ENCODE results near the gene RDH5. TPM values are rescaled to one million over a fixed set of nuclear protein-coding genes. Genes with fewer than 3 reads are reported as not detected.

Gene RDH5
- total RNA-seq, 1 donor from 2014 or later = 4.1 TPM

DNA sequence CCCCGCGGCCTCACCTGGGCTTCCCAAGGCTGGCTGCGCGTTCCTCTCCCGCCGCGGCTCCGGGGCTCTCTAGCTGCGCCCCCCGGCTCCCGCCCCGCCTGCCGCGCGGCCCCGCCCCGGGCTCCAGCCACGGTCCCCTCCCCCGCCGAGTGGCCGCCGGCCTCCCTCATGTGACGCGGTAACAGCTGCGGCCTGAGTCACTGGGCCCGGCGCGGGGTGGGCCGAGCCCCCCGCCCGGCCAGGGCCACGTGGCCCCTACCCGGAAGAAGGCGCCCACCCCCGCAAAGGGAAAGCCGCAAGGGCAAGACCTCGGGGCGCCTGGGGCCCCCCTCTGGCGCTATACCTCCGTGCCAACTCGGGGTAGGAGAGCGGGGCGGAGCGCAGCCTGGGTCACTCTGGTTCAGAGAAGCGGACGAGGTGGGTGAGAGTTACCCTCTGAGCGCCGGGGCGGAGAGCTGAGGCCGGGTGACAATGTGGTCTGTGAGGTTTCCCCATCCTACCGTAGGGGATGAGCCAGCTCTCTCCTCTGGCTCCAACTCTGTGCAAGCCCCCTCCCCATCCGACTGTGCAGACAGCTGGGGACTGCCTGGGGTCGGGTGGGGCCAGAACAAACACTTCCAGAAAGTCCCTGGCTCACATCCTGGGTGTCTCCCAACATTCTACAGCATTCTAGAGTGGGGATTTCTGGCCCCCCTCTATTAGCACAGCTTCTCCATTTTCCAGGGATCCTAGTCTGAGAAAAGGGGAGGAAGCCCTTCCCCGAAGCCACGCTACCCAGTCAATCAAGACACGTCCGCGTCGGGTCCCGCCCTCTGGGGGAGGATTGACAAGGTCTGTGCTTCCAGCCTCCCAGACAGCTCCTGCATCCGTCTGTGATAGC, 9.0 kb downstream of the RDH5 start, which contains the start of gene CD63:
Gene CD63, minus strand, starts transcription at position 71 of the 880 bp plus-strand sequence. CDS start 668 bp downstream, outside the sequence.
- Mint-ChIP-seq H3K36me3 (ENCODE audit: unreplicated experiment) (peaks cover 21% of the 10 kb centered on the region), H3K27me3 (ENCODE audit: unreplicated experiment) (no peaks in the 10 kb centered on the region), H3K4me3 (ENCODE audit: unreplicated experiment) (peak within 1 kb of the TSS; percentile 87), H3K9me3 (ENCODE audit: unreplicated experiment) (no peaks in the 10 kb centered on the region), H3K27ac (ENCODE audit: unreplicated experiment) (peak within 1 kb of the TSS; percentile 98), H3K4me1 (ENCODE audit: unreplicated experiment) (peaks cover 45% of the 10 kb centered on the region)
- DNase-seq (ENCODE audit: extremely low spot score, unreplicated experiment) = peak; percentile 95
- TF ChIP-seq, protein P1, sequence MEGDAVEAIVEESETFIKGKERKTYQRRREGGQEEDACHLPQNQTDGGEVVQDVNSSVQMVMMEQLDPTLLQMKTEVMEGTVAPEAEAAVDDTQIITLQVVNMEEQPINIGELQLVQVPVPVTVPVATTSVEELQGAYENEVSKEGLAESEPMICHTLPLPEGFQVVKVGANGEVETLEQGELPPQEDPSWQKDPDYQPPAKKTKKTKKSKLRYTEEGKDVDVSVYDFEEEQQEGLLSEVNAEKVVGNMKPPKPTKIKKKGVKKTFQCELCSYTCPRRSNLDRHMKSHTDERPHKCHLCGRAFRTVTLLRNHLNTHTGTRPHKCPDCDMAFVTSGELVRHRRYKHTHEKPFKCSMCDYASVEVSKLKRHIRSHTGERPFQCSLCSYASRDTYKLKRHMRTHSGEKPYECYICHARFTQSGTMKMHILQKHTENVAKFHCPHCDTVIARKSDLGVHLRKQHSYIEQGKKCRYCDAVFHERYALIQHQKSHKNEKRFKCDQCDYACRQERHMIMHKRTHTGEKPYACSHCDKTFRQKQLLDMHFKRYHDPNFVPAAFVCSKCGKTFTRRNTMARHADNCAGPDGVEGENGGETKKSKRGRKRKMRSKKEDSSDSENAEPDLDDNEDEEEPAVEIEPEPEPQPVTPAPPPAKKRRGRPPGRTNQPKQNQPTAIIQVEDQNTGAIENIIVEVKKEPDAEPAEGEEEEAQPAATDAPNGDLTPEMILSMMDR (IDR thresholded peaks at IDR 0.05) = no peak

DNA sequence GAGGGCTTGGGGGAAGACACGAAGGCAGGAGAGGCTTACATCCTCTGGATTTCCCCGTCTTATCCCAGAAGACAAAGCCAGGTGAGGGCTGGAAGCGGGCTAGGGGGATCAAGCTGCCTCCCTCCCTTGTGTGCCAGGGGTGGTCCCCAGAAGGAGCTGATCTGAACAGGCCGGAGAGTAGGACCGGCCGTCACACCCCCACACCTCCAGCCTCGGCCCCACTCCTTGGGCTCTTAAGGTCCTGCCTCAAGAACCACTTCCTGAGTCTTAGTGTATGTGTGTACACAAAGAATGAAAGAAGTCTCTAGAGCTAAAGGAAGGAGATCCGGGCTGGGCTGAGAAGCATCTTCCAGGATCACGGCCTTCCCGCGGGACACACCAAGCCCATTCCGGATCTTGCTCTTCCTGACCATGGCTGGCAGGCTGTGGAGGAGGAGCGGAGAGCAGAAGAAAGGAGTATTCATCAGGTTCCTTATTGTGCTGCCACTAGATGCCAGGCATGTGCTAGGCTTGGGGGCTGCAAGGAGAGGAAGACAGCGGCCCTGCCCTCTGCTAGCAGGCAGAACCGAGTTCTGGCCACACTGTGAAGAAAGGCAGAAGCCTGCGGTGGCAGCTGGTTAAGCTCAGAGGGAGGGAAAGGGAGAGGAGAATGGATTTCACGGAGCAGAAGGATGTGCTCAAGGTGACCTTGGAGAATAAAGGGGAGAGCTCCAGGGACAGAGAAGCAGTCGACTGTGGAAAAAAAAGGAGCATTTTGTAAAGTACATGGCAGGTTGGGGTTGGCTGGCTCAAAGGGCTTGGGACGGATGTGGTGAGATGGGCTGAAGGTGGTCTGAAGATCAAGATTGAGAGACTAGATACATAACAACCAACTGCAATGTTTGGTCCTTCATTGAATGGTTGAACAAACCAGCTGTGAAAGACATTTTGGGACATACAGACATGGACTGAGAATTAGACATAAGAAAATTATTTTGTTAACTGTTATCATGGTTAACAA, 9.9 kb downstream of the RDH5 start:
- Mint-ChIP-seq H3K27me3 (ENCODE audit: unreplicated experiment) (no peaks in the 10 kb centered on the region), H3K4me1 (ENCODE audit: unreplicated experiment) (peaks cover 40% of the 10 kb centered on the region), H3K36me3 (ENCODE audit: unreplicated experiment) (peaks cover 15% of the 10 kb centered on the region), H3K9me3 (ENCODE audit: unreplicated experiment) (no peaks in the 10 kb centered on the region), H3K4me3 (ENCODE audit: unreplicated experiment) (peak overlapping the region; percentile 87), H3K27ac (ENCODE audit: unreplicated experiment) (peak overlapping the region; percentile 98)
- TF ChIP-seq, protein P1 (IDR thresholded peaks at IDR 0.05) = peak; percentile 30
- no peak for DNase-seq (ENCODE audit: extremely low spot score, unreplicated experiment)

DNA sequence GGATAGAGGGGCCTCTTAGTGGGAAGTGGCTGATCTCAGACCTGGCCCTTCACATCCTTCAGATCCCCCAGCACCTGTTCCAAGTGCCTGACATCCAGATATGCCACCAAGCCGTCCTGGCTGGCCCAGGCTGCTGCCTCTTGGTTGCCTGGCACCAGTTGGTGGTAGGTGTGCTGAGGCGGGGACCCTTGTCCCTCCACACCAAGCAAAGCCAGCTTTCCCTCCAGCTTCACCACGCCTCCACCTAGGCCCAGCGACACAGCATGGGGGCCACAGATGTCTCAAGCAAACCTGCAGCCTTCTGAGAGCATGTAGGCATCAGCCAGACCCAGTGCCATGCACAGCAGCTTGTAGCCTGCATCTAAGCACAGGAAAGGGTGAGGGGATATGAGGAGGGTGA, 12.1 kb downstream of the RDH5 start:
- H3K4me1 Mint-ChIP-seq (ENCODE audit: unreplicated experiment) = peaks cover 26% of the 10 kb centered on the region
- peaks cover 3% of the 10 kb centered on the region for H3K36me3 Mint-ChIP-seq (ENCODE audit: unreplicated experiment)
- no peaks in the 10 kb centered on the region for H3K9me3 Mint-ChIP-seq (ENCODE audit: unreplicated experiment)
- no peak for DNase-seq (ENCODE audit: extremely low spot score, unreplicated experiment)
- H3K4me3 Mint-ChIP-seq (ENCODE audit: unreplicated experiment) = no peak overlapping the region
- H3K27me3 Mint-ChIP-seq (ENCODE audit: unreplicated experiment) = no peaks in the 10 kb centered on the region
- TF ChIP-seq, protein P1 (IDR thresholded peaks at IDR 0.05) = no peak
- H3K27ac Mint-ChIP-seq (ENCODE audit: unreplicated experiment) = no peak overlapping the region

DNA sequence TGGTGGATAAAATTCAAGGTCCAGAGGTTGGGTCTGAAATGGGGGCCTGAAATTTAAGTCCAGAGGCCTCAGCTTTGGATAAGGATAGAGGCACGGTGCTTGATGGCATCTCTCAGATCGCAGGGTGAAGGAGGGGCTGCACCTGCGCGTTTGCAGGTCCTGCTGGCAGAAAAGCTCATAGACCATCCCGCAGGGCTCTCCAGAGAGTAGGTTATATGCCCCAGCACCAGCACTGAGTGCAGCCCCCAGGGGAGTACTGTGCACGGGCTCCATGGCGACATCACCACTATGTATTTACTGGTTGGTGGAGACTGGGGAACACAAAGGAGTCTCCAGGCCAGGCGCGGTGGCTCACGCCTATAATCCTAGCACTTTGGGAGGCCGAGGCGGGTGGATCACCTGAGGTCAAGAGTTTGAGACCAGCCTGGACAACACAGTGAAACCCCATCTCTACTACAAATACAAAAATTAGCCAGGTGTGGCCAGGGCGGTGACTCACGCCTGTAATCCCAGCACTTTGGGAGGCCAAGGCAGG, 12.9 kb downstream of the RDH5 start:
- no peaks in the 10 kb centered on the region for H3K27me3 Mint-ChIP-seq (ENCODE audit: unreplicated experiment)
- peaks cover 28% of the 10 kb centered on the region for H3K4me1 Mint-ChIP-seq (ENCODE audit: unreplicated experiment)
- H3K4me3 Mint-ChIP-seq (ENCODE audit: unreplicated experiment) = no peak overlapping the region
- H3K9me3 Mint-ChIP-seq (ENCODE audit: unreplicated experiment) = no peaks in the 10 kb centered on the region
- no peak overlapping the region for H3K27ac Mint-ChIP-seq (ENCODE audit: unreplicated experiment)
- DNase-seq (ENCODE audit: extremely low spot score, unreplicated experiment) = no peak
- no peaks in the 10 kb centered on the region for H3K36me3 Mint-ChIP-seq (ENCODE audit: unreplicated experiment)
- TF ChIP-seq, protein P1 (IDR thresholded peaks at IDR 0.05) = no peak
